ENCODE results near the gene GFRA1. TPM values are rescaled to one million over a fixed set of nuclear protein-coding genes. Genes with fewer than 3 reads are reported as not detected.
A peak's percentile ranks its signal among the peaks of the same experiment; 100 is the strongest.

GFRA1 gene
- total RNA-seq, 8 experiments from 2014 or later: 0.77 to 136 (median 50.2) TPM

GRCh38 chr10:116088985-116089384 is 184.0 kb downstream of the GFRA1 start:
- Histone ChIP-seq H3K4me1 (replicated peaks in 1 of 2) (peaks cover 32 to 34% of the 10 kb centered on the region in 2 donors), H3K27ac (no peak overlapping the region), H3K4me3 (no peak overlapping the region)
- no peak for ATAC-seq (replicated peaks in 6 of 8)
- 60 to 100% (median 89%) methylated on average over 1 to 6 of the region's 6 CpGs; no CpG with 5 or more reads in 1 of the 10 experiments for WGBS, 10 experiments
- in situ Hi-C loops (cut with MboI; ENCODE audit: low pct_unique_long_range_greater_than_20kb in 2 of 9, low sequenced_read_pairs in 9 of 9, unreplicated experiment in 9 of 9): no loop called here

GRCh38 chr10:116085323-116085722 is 187.7 kb downstream of the GFRA1 start:
- Histone ChIP-seq H3K4me1 (replicated peaks in 1 of 2) (peaks cover 52 to 61% of the 10 kb centered on the region in 2 donors), H3K4me3 (no peak overlapping the region), H3K27ac (no peak overlapping the region)
- ATAC-seq (replicated peaks in 6 of 8): peak in 5 of 8 experiments; percentile 32 to 79 (median 73)
- 46 to 100% (median 64%) methylated on average over 1 to 4 of the region's 4 CpGs; no CpG with 5 or more reads in 4 of the 10 experiments for WGBS, 10 experiments
- in situ Hi-C loops (cut with MboI; ENCODE audit: low pct_unique_long_range_greater_than_20kb in 2 of 9, low sequenced_read_pairs in 9 of 9, unreplicated experiment in 9 of 9): no loop called here

- in situ Hi-C loops (cut with MboI; ENCODE audit: low pct_unique_long_range_greater_than_20kb in 2 of 9, low sequenced_read_pairs in 9 of 9, unreplicated experiment in 9 of 9): no loop called here
- no peak for ATAC-seq (replicated peaks in 6 of 8)
- 68 to 100% (median 88%) methylated on average over 1 to 4 of the region's 6 CpGs; no CpG with 5 or more reads in 6 of the 10 experiments for WGBS, 10 experiments
- Histone ChIP-seq H3K4me1 (replicated peaks in 1 of 2) (peaks cover 44 to 53% of the 10 kb centered on the region in 2 donors), H3K27ac (peak overlapping the region; percentile 7 to 27), H3K4me3 (no peak overlapping the region)
Measured at GRCh38 chr10:116084161-116084560, 188.8 kb downstream of the GFRA1 start.

GRCh38 chr10:116083226-116083762 is 189.7 kb downstream of the GFRA1 start:
- H3K27ac ChIP-seq: peak overlapping the region; percentile 8 to 55
- H3K4me1 ChIP-seq (replicated peaks in 1 of 2): peaks cover 42 to 53% of the 10 kb centered on the region in 2 donors
- peak in 5 of 8 experiments; percentile 71 to 84 (median 77) for ATAC-seq (replicated peaks in 6 of 8)
- H3K4me3 ChIP-seq: no peak overlapping the region
- in situ Hi-C loops (cut with MboI; ENCODE audit: low pct_unique_long_range_greater_than_20kb in 2 of 9, low sequenced_read_pairs in 9 of 9, unreplicated experiment in 9 of 9): no loop called here
- WGBS, 10 experiments: 6 to 83% (median 57%) methylated on average over 1 to 7 of the region's 8 CpGs

GRCh38 chr10:116082762-116083161 is 190.2 kb downstream of the GFRA1 start:
- no peak for ATAC-seq (replicated peaks in 6 of 8)
- Histone ChIP-seq H3K4me3 (no peak overlapping the region), H3K27ac (peak overlapping the region; percentile 8 to 55), H3K4me1 (replicated peaks in 1 of 2) (peaks cover 42 to 53% of the 10 kb centered on the region in 2 donors)
- 57 to 100% (median 82%) methylated on average over 1 to 2 of the region's 3 CpGs; no CpG with 5 or more reads in 4 of the 10 experiments for WGBS, 10 experiments
- in situ Hi-C loops (cut with MboI; ENCODE audit: low pct_unique_long_range_greater_than_20kb in 2 of 9, low sequenced_read_pairs in 9 of 9, unreplicated experiment in 9 of 9): no loop called here

- in situ Hi-C loops (cut with MboI; ENCODE audit: low pct_unique_long_range_greater_than_20kb in 2 of 9, low sequenced_read_pairs in 9 of 9, unreplicated experiment in 9 of 9): no loop called here
- Histone ChIP-seq H3K4me1 (replicated peaks in 1 of 2) (peaks cover 42 to 53% of the 10 kb centered on the region in 2 donors), H3K4me3 (no peak overlapping the region), H3K27ac (peak overlapping the region; percentile 24 to 55)
- no peak for ATAC-seq (replicated peaks in 6 of 8)
- 52 to 100% (median 93%) methylated on average over 2 to 8 of the region's 8 CpGs; no CpG with 5 or more reads in 1 of the 10 experiments for WGBS, 10 experiments
Measured at GRCh38 chr10:116082206-116082605, 190.8 kb downstream of the GFRA1 start.

- in situ Hi-C loops (cut with MboI; ENCODE audit: low pct_unique_long_range_greater_than_20kb in 2 of 9, low sequenced_read_pairs in 9 of 9, unreplicated experiment in 9 of 9): no loop called here
- ATAC-seq (replicated peaks in 6 of 8): no peak
- H3K4me1 ChIP-seq (replicated peaks in 1 of 2): peaks cover 38 to 50% of the 10 kb centered on the region in 2 donors
- no peak overlapping the region for H3K27ac ChIP-seq
- H3K4me3 ChIP-seq: no peak overlapping the region
- WGBS, 10 experiments: 33 to 100% (median 71%) methylated on average over 1 to 3 of the region's 4 CpGs; no CpG with 5 or more reads in 2 of the 10 experiments
Measured at GRCh38 chr10:116080553-116080952, 192.5 kb downstream of the GFRA1 start.

GRCh38 chr10:116079355-116079754 is 193.7 kb downstream of the GFRA1 start:
- ATAC-seq (replicated peaks in 6 of 8): no peak

GRCh38 chr10:116076621-116077020 is 196.4 kb downstream of the GFRA1 start:
- Histone ChIP-seq H3K27ac (no peak overlapping the region), H3K4me3 (no peak overlapping the region), H3K4me1 (replicated peaks in 1 of 2) (peaks cover 35 to 45% of the 10 kb centered on the region in 2 donors)
- no peak for ATAC-seq (replicated peaks in 6 of 8)
- in situ Hi-C loops (cut with MboI; ENCODE audit: low pct_unique_long_range_greater_than_20kb in 2 of 9, low sequenced_read_pairs in 9 of 9, unreplicated experiment in 9 of 9): no loop called here
- WGBS, 10 experiments: 50 to 100% (median 86%) methylated on average over 1 to 3 of the region's 3 CpGs; no CpG with 5 or more reads in 2 of the 10 experiments

More at GRCh38 chr10:116079355-116079754, 193.7 kb downstream of the GFRA1 start:
- Histone ChIP-seq H3K27ac (no peak overlapping the region), H3K4me1 (replicated peaks in 1 of 2) (peaks cover 38 to 50% of the 10 kb centered on the region in 2 donors), H3K4me3 (no peak overlapping the region)
- in situ Hi-C loops (cut with MboI; ENCODE audit: low pct_unique_long_range_greater_than_20kb in 2 of 9, low sequenced_read_pairs in 9 of 9, unreplicated experiment in 9 of 9): no loop called here
- 63 to 100% (median 98%) methylated on average over 2 to 7 of the region's 9 CpGs; no CpG with 5 or more reads in 6 of the 10 experiments for whole genome bisulfite sequencing, 10 experiments

GRCh38 chr10:116073510-116073909 is 199.5 kb downstream of the GFRA1 start:
- ATAC-seq (replicated peaks in 6 of 8): peak in 5 of 8 experiments; percentile 46 to 81 (median 57)
- H3K4me1 ChIP-seq (replicated peaks in 1 of 2): peaks cover 52 to 56% of the 10 kb centered on the region in 2 donors
- H3K4me3 ChIP-seq: no peak overlapping the region
- in situ Hi-C loops (cut with MboI; ENCODE audit: low pct_unique_long_range_greater_than_20kb in 2 of 9, low sequenced_read_pairs in 9 of 9, unreplicated experiment in 9 of 9): no loop called here
- WGBS, 10 experiments: 0 to 67% (median 54%) methylated on average over 1 to 7 of the region's 7 CpGs
- peak overlapping the region in 1 of 2 donors; percentile 60 for H3K27ac ChIP-seq

- Histone ChIP-seq H3K27ac (peak overlapping the region in 1 of 2 donors; percentile 60), H3K4me1 (replicated peaks in 1 of 2) (peaks cover 52 to 56% of the 10 kb centered on the region in 2 donors), H3K4me3 (no peak overlapping the region)
- in situ Hi-C loops (cut with MboI; ENCODE audit: low pct_unique_long_range_greater_than_20kb in 2 of 9, low sequenced_read_pairs in 9 of 9, unreplicated experiment in 9 of 9): no loop called here
- peak in 5 of 8 experiments; percentile 79 to 86 (median 80) for ATAC-seq (replicated peaks in 6 of 8)
- WGBS, 10 experiments: 39 to 70% (median 49%) methylated on average over 1 to 5 of the region's 5 CpGs
Measured at GRCh38 chr10:116073001-116073400, 200.0 kb downstream of the GFRA1 start.

- 51 to 100% (median 86%) methylated on average over 1 to 5 of the region's 5 CpGs for WGBS, 10 experiments
- ATAC-seq (replicated peaks in 6 of 8): no peak
- Histone ChIP-seq H3K4me1 (replicated peaks in 1 of 2) (peaks cover 52 to 54% of the 10 kb centered on the region in 2 donors), H3K27ac (no peak overlapping the region), H3K4me3 (no peak overlapping the region)
- in situ Hi-C loops (cut with MboI; ENCODE audit: low pct_unique_long_range_greater_than_20kb in 2 of 9, low sequenced_read_pairs in 9 of 9, unreplicated experiment in 9 of 9): no loop called here
Measured at GRCh38 chr10:116071453-116072148, 201.4 kb downstream of the GFRA1 start.

GRCh38 chr10:116070743-116071320 is 202.2 kb downstream of the GFRA1 start:
- no peak overlapping the region for H3K4me3 ChIP-seq
- no peak for ATAC-seq (replicated peaks in 6 of 8)
- peaks cover 52 to 54% of the 10 kb centered on the region in 2 donors for H3K4me1 ChIP-seq (replicated peaks in 1 of 2)
- H3K27ac ChIP-seq: no peak overlapping the region
- 25 to 100% (median 82%) methylated on average over 1 to 3 of the region's 5 CpGs; no CpG with 5 or more reads in 2 of the 10 experiments for WGBS, 10 experiments
- in situ Hi-C loops (cut with MboI; ENCODE audit: low pct_unique_long_range_greater_than_20kb in 2 of 9, low sequenced_read_pairs in 9 of 9, unreplicated experiment in 9 of 9): no loop called here
